Naive thymus-derived CD8-positive, alpha-beta T cell (primary cell): ENCODE measurements around the gene WDR64. TPM values are rescaled to one million over a fixed set of nuclear protein-coding genes. Genes with fewer than 3 reads are reported as not detected.
"Not testable (repeated sequence)": the region's sequence is repeated elsewhere in the genome, so short reads cannot be mapped to it uniquely, and the experiment has no call there.

Experiments used
- ATAC-seq, 2 donors: fragments of 150-1000 bp; cut with Tn5 transposase in 1 of 2; sonication (Bioruptor Pico), chemical (Tn5 transposase) in 1 of 2; 1 replicate in 1 of 2; 2 replicates in 1 of 2; pipeline ENCODE4 v1.10.0; 2021; ENCODE audit warnings: mild to moderate bottlenecking in 2 of 2, moderate library complexity in 2 of 2
- POLR2A ChIA-PET: fragments of 350-600 bp; sonication (Branson Sonifier 250); formaldehyde crosslinking; loops from one replicate; lab custom pipeline; 2021; ENCODE audit warnings: antibody characterized with exemption; lab: Charles Lee
- DNase-seq, 10 donors: peaks; one replicate each; pipeline versions ENCODE4 v3.0.0 to v3.0.0-alpha.2; 2020 to 2022
- H3K27ac Mint-ChIP-seq, 10 donors: one replicate each; pipeline ENCODE4 v1.8.0; 2020 to 2022; ENCODE audit warnings: mild to moderate bottlenecking in 10 of 10, mixed read lengths in 10 of 10, moderate library complexity in 4 of 10, inconsistent platforms in 1 of 10
- H3K27me3 Mint-ChIP-seq, 5 donors: one replicate each; pipeline ENCODE4 v1.8.0; 2021 to 2022; ENCODE audit warnings: mixed read lengths in 5 of 5
- H3K36me3 Mint-ChIP-seq, 3 donors: one replicate each; pipeline ENCODE4 v1.8.0; 2020 to 2022; ENCODE audit warnings: mixed read lengths in 3 of 3, mild to moderate bottlenecking in 2 of 3, inconsistent platforms in 1 of 3
- H3K4me1 Mint-ChIP-seq, 4 donors: one replicate each; pipeline ENCODE4 v1.8.0; 2021 to 2022; ENCODE audit warnings: mixed read lengths in 4 of 4
- H3K4me3 Mint-ChIP-seq, 10 donors: one replicate each; pipeline ENCODE4 v1.8.0; 2020 to 2022; ENCODE audit warnings: mild to moderate bottlenecking in 10 of 10, mixed read lengths in 10 of 10, moderate library complexity in 6 of 10, inconsistent platforms in 1 of 10
- H3K9me3 Mint-ChIP-seq, 9 donors: one replicate each; pipeline ENCODE4 v1.8.0; 2020 to 2022; ENCODE audit warnings: mixed read lengths in 9 of 9, mild to moderate bottlenecking in 3 of 9, inconsistent platforms in 1 of 9, moderate library complexity in 1 of 9
- polyA plus RNA-seq, 3 donors: library from polyadenylated mRNA; unstranded; fragments of 300-500 nt; fragmentation: Illumina TruSeq; gene quantifications; one replicate each; pipeline ENCODE4 v1.2.3, GENCODE V29; 2021
- total RNA-seq, 8 experiments: library from RNA in 2 of 8; stranded (reverse) in 2 of 8; gene quantifications; one replicate each; pipeline ENCODE4 v1.2.3 and lab custom pipeline; 2021 to 2026

Gene WDR64
- total and polyA plus RNA-seq, 5 experiments from 2014 or later = 0.28 to 0.69 (median 0.49) TPM; not detected in 2

DNA sequence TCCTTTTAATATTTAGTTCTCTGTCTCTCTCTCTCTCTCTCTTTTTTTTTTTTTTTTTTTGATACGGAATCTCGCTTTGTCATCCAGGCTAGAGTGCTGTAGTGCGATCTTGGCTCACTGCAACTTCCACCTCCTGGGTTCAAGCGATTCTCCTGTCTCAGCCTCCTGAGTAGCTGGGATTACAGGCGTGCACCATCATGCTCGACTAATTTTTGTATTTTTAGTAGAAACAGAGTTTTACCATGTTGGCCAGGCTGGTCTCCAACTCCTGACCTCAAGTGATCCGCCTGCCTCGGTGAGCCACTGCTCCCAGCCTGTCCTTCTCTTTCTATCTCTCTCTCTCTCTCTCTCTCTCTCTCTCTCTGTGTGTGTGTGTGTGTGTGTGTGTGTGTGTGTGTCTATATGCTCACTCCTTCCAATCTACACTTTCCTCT lies 83.4 kb downstream of the WDR64 start:
- POLR2A ChIA-PET, DNase-seq, ATAC-seq, H3K4me3 Mint-ChIP-seq, H3K27me3 Mint-ChIP-seq, H3K36me3 Mint-ChIP-seq, H3K9me3 Mint-ChIP-seq: not testable (repeated sequence)
- H3K4me1 Mint-ChIP-seq = peaks cover 6 to 14% (median 11%) of the 10 kb centered on the region in 4 donors
- peak overlapping the region in 2 of 10 donors; percentile 5 to 9 for H3K27ac Mint-ChIP-seq

GRCh38 chr1:241736387-241736786 lies 84.3 kb downstream of the WDR64 start:
- peak overlapping the region in 8 of 10 donors; percentile 0 to 87 (median 36) for H3K27ac Mint-ChIP-seq
- H3K4me1 Mint-ChIP-seq = peaks cover 6 to 14% (median 11%) of the 10 kb centered on the region in 4 donors
- H3K9me3 Mint-ChIP-seq = no peaks in the 10 kb centered on the region

GRCh38 chr1:241738284-241739078 lies 86.4 kb downstream of the WDR64 start:
- Mint-ChIP-seq H3K36me3 (no peaks in the 10 kb centered on the region), H3K9me3 (no peaks in the 10 kb centered on the region), H3K27ac (no peak overlapping the region), H3K4me1 (peaks cover 6 to 14% (median 11%) of the 10 kb centered on the region in 4 donors), H3K4me3 (no peak overlapping the region), H3K27me3 (no peaks in the 10 kb centered on the region)
- ATAC-seq (no peak), DNase-seq (no peak)
- POLR2A ChIA-PET = no interaction called here

More at GRCh38 chr1:241736387-241736786, 84.3 kb downstream of the WDR64 start:
- POLR2A ChIA-PET = no interaction called here
- DNase-seq = peak in 2 of 10 donors; percentile 3 to 15
- peak in 1 of 2 donors; percentile 65 for ATAC-seq
- Mint-ChIP-seq H3K4me3 (peak overlapping the region in 3 of 10 donors; percentile 6 to 51 (median 8)), H3K36me3 (no peaks in the 10 kb centered on the region), H3K27me3 (peaks cover 0 to 1% (median 0%) of the 10 kb centered on the region in 5 donors)

- DNase-seq (no peak), ATAC-seq (no peak)
- no peaks in the 10 kb centered on the region for H3K36me3 Mint-ChIP-seq
- no peaks in the 10 kb centered on the region for H3K9me3 Mint-ChIP-seq
- H3K4me1 Mint-ChIP-seq = peaks cover 0 to under 1% (median 0%) of the 10 kb centered on the region in 4 donors
- POLR2A ChIA-PET = no interaction called here
- peaks cover 0 to 3% (median 0%) of the 10 kb centered on the region in 5 donors for H3K27me3 Mint-ChIP-seq
- no peak overlapping the region for H3K4me3 Mint-ChIP-seq
- H3K27ac Mint-ChIP-seq = no peak overlapping the region
Measured at GRCh38 chr1:241742084-241742483, 90.0 kb downstream of the WDR64 start.

GRCh38 chr1:241744591-241744990 lies 92.5 kb downstream of the WDR64 start:
- H3K9me3 Mint-ChIP-seq = no peaks in the 10 kb centered on the region
- no peak overlapping the region for H3K4me3 Mint-ChIP-seq
- peaks cover 0 to 4% (median 0%) of the 10 kb centered on the region in 5 donors for H3K27me3 Mint-ChIP-seq
- POLR2A ChIA-PET = no interaction called here
- H3K4me1 Mint-ChIP-seq = no peaks in the 10 kb centered on the region
- no peak overlapping the region for H3K27ac Mint-ChIP-seq
- no peak for ATAC-seq
- no peaks in the 10 kb centered on the region for H3K36me3 Mint-ChIP-seq
- DNase-seq = no peak

DNA sequence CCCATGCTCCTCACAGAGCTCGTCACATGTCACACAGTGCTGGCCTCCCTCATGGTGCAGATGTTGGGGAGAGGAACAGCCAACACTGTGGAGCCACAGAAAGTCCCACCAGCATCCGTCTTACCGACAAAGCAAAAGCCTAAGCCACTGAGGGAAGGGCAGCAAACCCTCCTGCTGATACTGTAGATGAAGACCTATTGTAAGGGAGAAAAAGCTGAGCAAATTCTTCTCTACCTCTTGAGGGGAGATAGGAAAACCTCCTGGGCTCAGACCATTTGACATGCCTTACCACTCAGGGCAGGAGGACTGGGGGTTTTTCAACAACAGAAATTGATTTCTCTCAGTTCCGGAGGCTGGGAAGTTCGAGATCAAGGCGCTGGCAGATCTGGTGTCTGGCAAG lies 95.9 kb downstream of the WDR64 start:
- Mint-ChIP-seq H3K36me3 (no peaks in the 10 kb centered on the region), H3K4me3 (no peak overlapping the region), H3K9me3 (no peaks in the 10 kb centered on the region), H3K4me1 (no peaks in the 10 kb centered on the region), H3K27me3 (peaks cover 0 to 4% (median 0%) of the 10 kb centered on the region in 5 donors), H3K27ac (no peak overlapping the region)
- ATAC-seq = no peak
- POLR2A ChIA-PET = no interaction called here
- no peak for DNase-seq

- DNase-seq (no peak), ATAC-seq (no peak)
- H3K27ac Mint-ChIP-seq = peak overlapping the region in 1 of 10 donors; percentile 15
- H3K27me3 Mint-ChIP-seq = peaks cover 0 to 4% (median 0%) of the 10 kb centered on the region in 5 donors
- H3K4me3 Mint-ChIP-seq = no peak overlapping the region
- POLR2A ChIA-PET = interaction anchor here (0.6 to 0.7 kb wide), 2 partner anchors 14 to 102 kb away, joined by 3 read pairs; no protein-coding TSS in a partner anchor
- no peaks in the 10 kb centered on the region for H3K4me1 Mint-ChIP-seq
- no peaks in the 10 kb centered on the region for H3K9me3 Mint-ChIP-seq
- H3K36me3 Mint-ChIP-seq = no peaks in the 10 kb centered on the region
Measured at GRCh38 chr1:241749041-241749944, 97.2 kb downstream of the WDR64 start.

- POLR2A ChIA-PET = interaction anchor here (0.6 kb wide), 1 partner anchor 44 kb away, joined by 3 read pairs; no protein-coding TSS in a partner anchor
- Mint-ChIP-seq H3K4me1 (no peaks in the 10 kb centered on the region), H3K27me3 (peaks cover 0 to 5% (median 0%) of the 10 kb centered on the region in 5 donors), H3K9me3 (no peaks in the 10 kb centered on the region), H3K4me3 (no peak overlapping the region), H3K27ac (no peak overlapping the region), H3K36me3 (no peaks in the 10 kb centered on the region)
- DNase-seq (no peak), ATAC-seq (no peak)
Measured at GRCh38 chr1:241749945-241750695, 98.0 kb downstream of the WDR64 start.

GRCh38 chr1:241751524-241751923 lies 99.4 kb downstream of the WDR64 start:
- H3K9me3 Mint-ChIP-seq = peaks cover 0 to 4% (median 0%) of the 10 kb centered on the region in 9 donors
- no peak for DNase-seq
- H3K4me3 Mint-ChIP-seq = no peak overlapping the region
- ATAC-seq = no peak
- H3K4me1 Mint-ChIP-seq = no peaks in the 10 kb centered on the region
- peaks cover 0 to 3% (median 0%) of the 10 kb centered on the region in 5 donors for H3K27me3 Mint-ChIP-seq
- peaks cover 0 to 5% (median 0%) of the 10 kb centered on the region in 3 donors for H3K36me3 Mint-ChIP-seq
- no peak overlapping the region for H3K27ac Mint-ChIP-seq
- POLR2A ChIA-PET = no interaction called here

GRCh38 chr1:241762713-241763339 lies 110.7 kb downstream of the WDR64 start:
- peaks cover 0 to 5% (median 2%) of the 10 kb centered on the region in 5 donors for H3K27me3 Mint-ChIP-seq
- POLR2A ChIA-PET = interaction anchor here (0.7 kb wide), 1 partner anchor 14 kb away, joined by 3 read pairs; no protein-coding TSS in a partner anchor
- DNase-seq (no peak), ATAC-seq (no peak)
- peaks cover 0 to 2% (median 0%) of the 10 kb centered on the region in 4 donors for H3K4me1 Mint-ChIP-seq
- no peak overlapping the region for H3K27ac Mint-ChIP-seq
- H3K36me3 Mint-ChIP-seq = no peaks in the 10 kb centered on the region
- no peaks in the 10 kb centered on the region for H3K9me3 Mint-ChIP-seq
- H3K4me3 Mint-ChIP-seq = no peak overlapping the region

DNA sequence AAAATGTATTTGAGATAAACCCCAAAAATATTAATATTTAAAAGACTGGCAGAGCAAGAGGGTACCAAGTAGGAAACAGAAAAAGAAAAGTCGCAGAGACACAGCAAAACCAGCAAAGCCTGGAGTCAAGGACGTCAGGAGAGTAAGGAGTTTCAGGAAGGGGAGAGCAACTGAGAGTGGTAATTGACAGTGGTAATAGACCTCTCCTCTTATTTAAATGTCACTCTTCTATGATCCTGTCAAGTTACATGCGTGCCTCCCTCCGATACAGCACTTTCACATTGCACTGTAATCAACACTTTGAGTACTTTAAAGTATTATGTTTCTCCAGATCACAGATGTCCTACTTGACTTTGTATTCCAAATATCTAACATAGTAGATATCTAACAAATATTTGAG lies 113.3 kb downstream of the WDR64 start:
- no peak overlapping the region for H3K27ac Mint-ChIP-seq
- POLR2A ChIA-PET = no interaction called here

More for the DNA sequence above, 113.3 kb downstream of the WDR64 start:
- H3K4me3 Mint-ChIP-seq = no peak overlapping the region
- peaks cover 0 to 5% (median 3%) of the 10 kb centered on the region in 5 donors for H3K27me3 Mint-ChIP-seq
- ATAC-seq = no peak
- peaks cover 6 to 12% (median 11%) of the 10 kb centered on the region in 4 donors for H3K4me1 Mint-ChIP-seq
- no peak for DNase-seq
- H3K9me3 Mint-ChIP-seq = no peaks in the 10 kb centered on the region
- no peaks in the 10 kb centered on the region for H3K36me3 Mint-ChIP-seq
